ENCODE data around the gene TMEM235. TPM values are rescaled to one million over a fixed set of nuclear protein-coding genes. Genes with fewer than 3 reads are reported as not detected.

The TMEM235 gene
- total and polyA plus RNA-seq, 11 donors = not detected

- Histone ChIP-seq H3K27me3 (no peaks in the 10 kb centered on the region), H3K4me3 (no peak overlapping the region), H3K27ac (peak overlapping the region in 1 of 12 donors; percentile 49), H3K36me3 (no peaks in the 10 kb centered on the region), H3K4me1 (peaks cover 0 to 1% (median 0%) of the 10 kb centered on the region in 12 donors), H3K9me3 (no peaks in the 10 kb centered on the region)
- DNase-seq = no peak
- intact Hi-C loops (cut with DNase I) = no loop called here
- WGBS, 4 donors = 78 to 83% (median 81%) methylated on average over 10 of the region's 10 CpGs
- peak in 1 of 4 donors; percentile 61 for ATAC-seq
- TF ChIP-seq, protein P1, sequence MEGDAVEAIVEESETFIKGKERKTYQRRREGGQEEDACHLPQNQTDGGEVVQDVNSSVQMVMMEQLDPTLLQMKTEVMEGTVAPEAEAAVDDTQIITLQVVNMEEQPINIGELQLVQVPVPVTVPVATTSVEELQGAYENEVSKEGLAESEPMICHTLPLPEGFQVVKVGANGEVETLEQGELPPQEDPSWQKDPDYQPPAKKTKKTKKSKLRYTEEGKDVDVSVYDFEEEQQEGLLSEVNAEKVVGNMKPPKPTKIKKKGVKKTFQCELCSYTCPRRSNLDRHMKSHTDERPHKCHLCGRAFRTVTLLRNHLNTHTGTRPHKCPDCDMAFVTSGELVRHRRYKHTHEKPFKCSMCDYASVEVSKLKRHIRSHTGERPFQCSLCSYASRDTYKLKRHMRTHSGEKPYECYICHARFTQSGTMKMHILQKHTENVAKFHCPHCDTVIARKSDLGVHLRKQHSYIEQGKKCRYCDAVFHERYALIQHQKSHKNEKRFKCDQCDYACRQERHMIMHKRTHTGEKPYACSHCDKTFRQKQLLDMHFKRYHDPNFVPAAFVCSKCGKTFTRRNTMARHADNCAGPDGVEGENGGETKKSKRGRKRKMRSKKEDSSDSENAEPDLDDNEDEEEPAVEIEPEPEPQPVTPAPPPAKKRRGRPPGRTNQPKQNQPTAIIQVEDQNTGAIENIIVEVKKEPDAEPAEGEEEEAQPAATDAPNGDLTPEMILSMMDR (IDR thresholded peaks at IDR 0.05) = no peak
- no peak for TF ChIP-seq POLR2A (IDR thresholded peaks at IDR 0.05)
Observed at GRCh38 chr17:78284146-78284545, 52.7 kb downstream of the TMEM235 start.

- WGBS, 4 donors = 75 to 89% (median 85%) methylated on average over 6 of the region's 6 CpGs
Observed at GRCh38 chr17:78289004-78289403, 57.6 kb downstream of the TMEM235 start.

GRCh38 chr17:78289802-78290363 lies 58.5 kb downstream of the TMEM235 start:
- no peak overlapping the region for H3K4me3 ChIP-seq
- ATAC-seq (peak; percentile 79 to 93 (median 92)), DNase-seq (peak; percentile 81 to 85 (median 84))
- no peaks in the 10 kb centered on the region for H3K27me3 ChIP-seq
- H3K36me3 ChIP-seq = no peaks in the 10 kb centered on the region
- H3K27ac ChIP-seq = no peak overlapping the region
- peaks cover 0 to 22% (median 4%) of the 10 kb centered on the region in 12 donors for H3K4me1 ChIP-seq
- TF ChIP-seq POLR2A (IDR thresholded peaks at IDR 0.05) = no peak
- TF ChIP-seq, protein P1 (IDR thresholded peaks at IDR 0.05) = peak; percentile 54 to 83 (median 72)
- no peaks in the 10 kb centered on the region for H3K9me3 ChIP-seq
- intact Hi-C loops (cut with DNase I) = loop anchor here (1.0 to 10.0 kb wide), 10 partner anchors 52 to 133 kb away; partner anchors contain the start of gene SOCS3 (in 5 of the 10)
- WGBS, 4 donors = 28 to 31% (median 31%) methylated on average over 15 of the region's 15 CpGs

More at GRCh38 chr17:78289004-78289403, 57.6 kb downstream of the TMEM235 start:
- Histone ChIP-seq H3K27me3 (no peaks in the 10 kb centered on the region), H3K4me1 (peaks cover 0 to 22% (median 4%) of the 10 kb centered on the region in 12 donors), H3K9me3 (no peaks in the 10 kb centered on the region), H3K4me3 (no peak overlapping the region), H3K27ac (no peak overlapping the region), H3K36me3 (no peaks in the 10 kb centered on the region)
- intact Hi-C loops (cut with DNase I) = loop anchor here in 6 of 10 donors (1.0 to 5.0 kb wide), 5 partner anchors 72 to 133 kb away; partner anchors contain the start of gene SOCS3 (in 2 of the 6)
- DNase-seq = no peak
- no peak for ATAC-seq
- no peak for TF ChIP-seq POLR2A (IDR thresholded peaks at IDR 0.05)
- TF ChIP-seq, protein P1 (IDR thresholded peaks at IDR 0.05) = no peak

Other genes with a start within 250 kb of the TMEM235 start
- gene TMC6, start 102.9 kb upstream of the TMEM235 start, total RNA-seq = 100 to 1,000 TPM in 1 of 9 donors, 10 to 100 TPM in 8; 41.5 to 139 (median 71.4) TPM
- gene TMC6, start 102.9 kb upstream of the TMEM235 start, polyA plus RNA-seq = 10 to 100 TPM; 31.2 to 50.1 TPM
- gene TMC8, start 100.9 kb upstream of the TMEM235 start, total RNA-seq = 10 to 100 TPM in 1 of 9 donors, 1 to 10 TPM in 5, under 1 TPM in 3; 0.81 to 21.6 (median 1.1) TPM
- gene TMC8, start 100.9 kb upstream of the TMEM235 start, polyA plus RNA-seq = 1 to 10 TPM; 1.2 to 1.8 TPM
- gene C17orf99, start 85.2 kb upstream of the TMEM235 start, total RNA-seq = not detected
- gene C17orf99, start 85.2 kb upstream of the TMEM235 start, polyA plus RNA-seq = not detected
- gene SYNGR2, start 63.0 kb upstream of the TMEM235 start, total RNA-seq = 100 to 1,000 TPM in 7 of 9 donors, 10 to 100 TPM in 2; 99.5 to 268 (median 135) TPM
- 100 to 1,000 TPM; 104 to 174 TPM for gene SYNGR2, start 63.0 kb upstream of the TMEM235 start, polyA plus RNA-seq
- gene TK1, start 44.6 kb upstream of the TMEM235 start, total RNA-seq = 10 to 100 TPM in 1 of 9 donors, 1 to 10 TPM in 6, under 1 TPM in 2; 0.29 to 21.7 (median 1.2) TPM
- gene TK1, start 44.6 kb upstream of the TMEM235 start, polyA plus RNA-seq = 1 to 10 TPM in 1 of 2 donors, under 1 TPM in 1; 0.91 to 1.9 TPM
- 10 to 100 TPM; 12.8 to 86.6 (median 33.1) TPM for gene AFMID, start 44.3 kb upstream of the TMEM235 start, total RNA-seq
- 10 to 100 TPM; 17.4 to 24.8 TPM for gene AFMID, start 44.3 kb upstream of the TMEM235 start, polyA plus RNA-seq
- gene BIRC5, start 17.4 kb upstream of the TMEM235 start, total RNA-seq = 10 to 100 TPM in 1 of 9 donors, 1 to 10 TPM in 3, under 1 TPM in 3, not detected in 2; 0.50 to 10.9 (median 1.1) TPM
- under 1 TPM; 0.11 to 0.28 TPM for gene BIRC5, start 17.4 kb upstream of the TMEM235 start, polyA plus RNA-seq
- 100 to 1,000 TPM in 1 of 9 donors, 10 to 100 TPM in 5, 1 to 10 TPM in 3; 4.6 to 134 (median 18.4) TPM for gene SOCS3, start 128.4 kb downstream of the TMEM235 start, total RNA-seq
- 10 to 100 TPM; 15.2 to 15.9 TPM for gene SOCS3, start 128.4 kb downstream of the TMEM235 start, polyA plus RNA-seq
- 10 to 100 TPM; 14.2 to 32.8 (median 17.3) TPM for gene PGS1, start 147.0 kb downstream of the TMEM235 start, total RNA-seq
- gene PGS1, start 147.0 kb downstream of the TMEM235 start, polyA plus RNA-seq = 10 to 100 TPM; 11.9 to 24.6 TPM

Data from heart left ventricle (tissue), 16 donors.